Measurements from ENCODE around the gene JCHAIN.
"Not testable (repeated sequence)": the region's sequence is repeated elsewhere in the genome, so short reads cannot be mapped to it uniquely, and the experiment has no call there.

The JCHAIN gene

GRCh38 chr4:70688795-70689231 is 22.5 kb upstream of the JCHAIN start:
- in situ Hi-C loops (cut with MboI; ENCODE audit: low sequenced_read_pairs): no loop called here

DNA sequence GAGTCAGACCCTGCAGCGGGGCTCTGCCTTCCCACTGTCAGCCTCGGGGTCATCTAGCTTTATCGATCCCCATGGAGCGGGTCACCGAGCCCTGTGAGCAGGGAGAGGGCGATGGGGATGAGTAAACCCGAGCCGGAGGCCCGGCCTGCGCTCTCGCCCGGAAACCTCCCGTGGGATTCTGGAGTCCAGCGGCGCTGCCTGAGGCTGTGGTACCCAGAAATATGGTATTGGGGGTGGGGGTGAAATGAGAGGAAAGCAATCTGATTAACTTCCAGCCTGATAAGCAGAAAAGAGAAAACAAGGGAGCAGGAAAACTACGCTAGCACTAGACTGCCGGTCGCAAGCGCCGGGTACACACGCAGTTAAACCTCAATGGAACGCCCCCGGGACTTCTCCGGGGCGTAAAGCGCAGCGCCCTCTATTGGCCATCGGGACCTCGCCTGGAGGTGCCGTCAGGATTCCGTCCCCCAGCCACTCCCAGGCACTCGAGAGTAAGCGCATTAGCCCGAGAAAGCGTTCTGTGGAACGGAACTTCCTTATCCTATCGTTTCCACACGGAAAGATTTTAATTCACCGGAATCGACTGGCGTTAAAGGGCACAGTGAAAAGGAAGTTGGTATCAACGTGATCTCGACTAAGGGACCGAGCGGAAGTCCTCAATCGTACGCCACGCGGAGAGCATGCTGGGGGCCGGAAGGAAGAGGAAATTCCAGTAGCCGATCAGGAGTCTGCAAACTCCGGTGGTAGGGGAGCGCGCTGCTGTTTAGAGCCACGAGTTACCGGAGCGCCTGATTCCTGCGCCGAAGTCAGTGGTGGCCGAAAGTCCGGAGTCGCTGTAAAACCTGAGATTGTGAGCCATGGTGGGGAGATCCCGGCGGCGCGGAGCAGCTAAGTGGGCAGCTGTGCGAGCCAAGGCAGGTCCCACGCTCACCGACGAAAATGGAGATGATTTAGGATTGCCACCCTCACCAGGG is 21.8 kb upstream of the JCHAIN start, which contains the start of gene UTP3:
Gene UTP3, plus strand, starts transcription at position 712 of the 974 bp plus-strand sequence. Its CDS starts 146 bp downstream, at position 858.
- in situ Hi-C loops (cut with MboI; ENCODE audit: low sequenced_read_pairs): no loop called here

- in situ Hi-C loops (cut with MboI; ENCODE audit: low sequenced_read_pairs): no loop called here
Observed at GRCh38 chr4:70687392-70687791, 21.1 kb upstream of the JCHAIN start.

- in situ Hi-C loops (cut with MboI; ENCODE audit: low sequenced_read_pairs): not testable (repeated sequence)
Observed at GRCh38 chr4:70682142-70682541, 15.8 kb upstream of the JCHAIN start.

- in situ Hi-C loops (cut with MboI; ENCODE audit: low sequenced_read_pairs): no loop called here
Observed at GRCh38 chr4:70681704-70682103, 15.4 kb upstream of the JCHAIN start.

GRCh38 chr4:70680934-70681333 is 14.6 kb upstream of the JCHAIN start:
- in situ Hi-C loops (cut with MboI; ENCODE audit: low sequenced_read_pairs): no loop called here

- in situ Hi-C loops (cut with MboI; ENCODE audit: low sequenced_read_pairs): no loop called here
Observed at GRCh38 chr4:70678383-70678999, 12.2 kb upstream of the JCHAIN start.

- in situ Hi-C loops (cut with MboI; ENCODE audit: low sequenced_read_pairs): no loop called here
Observed at GRCh38 chr4:70676554-70677090, 10.3 kb upstream of the JCHAIN start.

DNA sequence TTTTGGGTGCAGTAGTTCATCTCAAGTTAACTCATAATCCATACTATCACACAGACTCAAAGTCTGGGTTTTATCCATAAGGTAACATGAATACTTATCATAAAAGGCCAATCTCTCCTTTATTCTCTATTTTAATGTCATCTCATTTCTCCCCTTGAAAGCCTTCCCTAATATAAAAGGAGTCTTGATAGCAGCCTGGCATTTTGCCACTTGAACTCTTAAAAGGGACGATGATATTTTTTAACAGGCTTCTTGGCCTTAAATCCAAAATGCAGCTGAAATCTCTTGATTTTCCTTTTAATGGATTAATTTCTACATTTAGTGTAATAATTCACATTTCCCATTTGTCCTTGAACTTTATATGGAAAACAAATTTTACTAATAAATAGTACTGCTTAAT is 8.4 kb upstream of the JCHAIN start:
- in situ Hi-C loops (cut with MboI; ENCODE audit: low sequenced_read_pairs): no loop called here

DNA sequence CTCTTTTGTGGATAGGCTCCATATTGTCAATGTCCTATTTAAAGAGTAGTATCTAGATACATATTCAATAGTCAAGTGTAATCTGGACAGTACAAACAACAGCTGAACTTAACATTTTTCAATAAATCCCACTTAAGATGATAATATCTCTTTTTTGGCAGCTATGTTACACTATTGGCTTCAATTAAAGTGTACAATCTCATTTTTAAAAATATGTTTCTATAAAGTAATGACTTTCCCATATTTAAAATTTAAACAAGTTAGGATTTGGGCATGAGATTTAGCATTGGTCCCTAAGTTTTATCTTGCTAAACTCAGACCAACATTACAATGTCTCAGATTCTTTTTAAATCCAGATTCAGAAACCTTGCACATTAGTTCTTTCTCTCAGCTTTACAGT is 7.9 kb upstream of the JCHAIN start:
- in situ Hi-C loops (cut with MboI; ENCODE audit: low sequenced_read_pairs): no loop called here

DNA sequence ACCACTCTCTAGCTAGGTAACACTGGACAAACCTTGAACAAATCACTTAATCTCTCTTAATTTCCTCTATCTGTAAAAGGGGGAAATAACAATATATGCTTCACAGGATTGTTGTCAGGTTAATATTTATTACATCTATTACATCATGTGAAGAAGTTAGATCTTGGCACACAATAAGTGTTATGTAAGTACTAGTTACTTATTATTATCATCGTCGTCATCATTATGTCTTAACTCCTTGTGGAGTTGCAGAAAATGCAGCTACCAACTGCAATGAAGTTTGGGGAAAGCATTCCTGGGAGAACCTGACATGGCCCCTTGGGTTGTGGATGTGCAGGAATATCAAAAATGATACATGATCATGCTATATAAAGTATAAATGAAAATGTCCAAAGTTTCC is 4.8 kb upstream of the JCHAIN start:
- in situ Hi-C loops (cut with MboI; ENCODE audit: low sequenced_read_pairs): no loop called here

GRCh38 chr4:70670332-70671014 is 4.2 kb upstream of the JCHAIN start:
- in situ Hi-C loops (cut with MboI; ENCODE audit: low sequenced_read_pairs): no loop called here

DNA sequence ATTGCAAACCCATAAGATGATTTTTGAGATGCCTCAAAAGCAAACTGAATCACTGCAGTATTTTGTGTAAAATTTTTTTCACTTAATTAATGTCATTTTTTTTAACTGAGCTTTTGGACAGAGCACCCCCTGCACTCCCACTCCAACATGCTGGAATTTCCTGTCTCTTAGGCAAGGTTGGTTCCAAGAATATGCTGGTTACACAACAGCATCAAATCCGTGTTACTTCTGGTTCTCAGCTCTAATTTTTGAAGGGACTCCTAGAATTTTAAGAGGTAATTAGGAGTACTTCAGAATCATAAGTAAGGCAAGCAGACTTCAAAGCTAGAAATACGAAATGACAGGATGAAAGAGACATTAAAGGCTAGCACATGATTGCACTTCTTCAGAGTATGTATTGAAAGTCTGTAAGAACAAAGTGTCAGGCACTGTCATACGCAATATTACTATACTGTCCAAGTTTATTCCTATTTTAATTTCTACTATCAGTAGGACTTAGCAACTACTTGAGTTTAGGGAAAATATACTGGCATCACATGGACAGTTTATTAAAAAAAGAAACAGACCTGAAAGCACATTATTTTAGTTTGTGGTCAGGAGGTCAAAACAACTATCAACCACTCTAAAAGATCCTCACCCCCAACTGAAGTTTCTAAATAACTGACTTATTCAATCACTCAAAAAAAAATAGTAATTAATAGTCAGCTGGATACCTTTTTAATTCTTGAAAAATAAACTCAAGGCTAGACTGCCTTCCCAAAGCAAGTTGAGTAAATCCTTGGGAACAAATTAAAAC is 1.6 kb upstream of the JCHAIN start:
- in situ Hi-C loops (cut with MboI; ENCODE audit: low sequenced_read_pairs): no loop called here

- in situ Hi-C loops (cut with MboI; ENCODE audit: low sequenced_read_pairs): not testable (repeated sequence)
Observed at GRCh38 chr4:70661309-70661922, 4.9 kb downstream of the JCHAIN start.

- in situ Hi-C loops (cut with MboI; ENCODE audit: low sequenced_read_pairs): no loop called here
Observed at GRCh38 chr4:70660106-70660505, 6.2 kb downstream of the JCHAIN start.

DNA sequence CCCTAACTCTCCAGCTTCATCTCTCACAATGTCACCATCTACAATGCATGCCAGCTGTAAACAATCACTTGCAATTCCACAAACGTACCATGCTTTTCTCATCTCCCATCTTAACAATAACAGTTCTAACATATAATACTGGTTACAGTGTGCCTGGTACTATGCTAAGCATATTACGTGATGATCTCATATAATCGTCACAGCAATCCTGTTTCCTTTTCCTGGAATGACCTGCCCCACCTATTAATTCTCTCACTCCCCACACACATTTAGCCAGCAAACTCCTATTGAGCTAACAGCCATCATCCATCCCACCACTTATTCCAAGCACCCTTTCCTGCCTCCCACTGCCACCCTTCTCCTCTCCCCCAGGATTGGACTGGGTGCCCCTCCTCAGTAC is 7.9 kb downstream of the JCHAIN start:
- in situ Hi-C loops (cut with MboI; ENCODE audit: low sequenced_read_pairs): no loop called here

DNA sequence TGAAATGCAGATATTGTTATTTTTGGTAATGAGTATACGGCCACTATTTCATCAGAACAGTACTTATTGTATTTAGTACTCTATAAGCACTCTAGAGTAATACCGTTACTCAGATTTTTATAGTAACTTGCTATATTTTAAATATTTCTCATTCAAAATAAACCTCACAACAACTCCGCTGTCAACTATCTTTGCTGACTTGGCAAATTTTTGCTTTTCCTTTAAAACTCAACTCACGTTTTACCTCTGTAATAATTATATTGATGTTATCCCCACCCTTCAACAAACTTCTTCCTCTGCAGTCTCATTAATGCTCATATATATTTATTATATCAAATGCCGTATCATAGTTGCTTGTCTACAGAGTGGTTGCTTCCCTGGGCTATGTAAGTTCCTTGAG is 9.0 kb downstream of the JCHAIN start:
- in situ Hi-C loops (cut with MboI; ENCODE audit: low sequenced_read_pairs): no loop called here

DNA sequence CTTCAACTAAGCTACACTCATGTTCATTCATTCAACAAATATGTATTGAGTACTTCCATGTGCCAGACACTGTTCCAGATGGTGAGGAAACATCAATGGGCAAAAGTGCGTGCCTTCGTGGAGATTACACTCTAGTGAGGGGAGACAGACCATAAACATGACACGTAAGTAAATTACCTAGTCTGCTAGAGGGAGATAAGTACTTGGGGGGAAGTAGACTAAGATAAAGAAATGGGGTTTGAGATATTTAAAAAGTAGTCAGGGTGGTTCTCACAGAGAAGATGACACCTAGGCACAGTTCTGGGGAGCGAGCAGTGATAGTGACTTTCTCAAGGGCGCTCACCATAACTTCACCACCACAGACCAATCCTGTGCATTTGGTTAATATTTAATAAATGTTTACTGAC is 11.7 kb downstream of the JCHAIN start:
- in situ Hi-C loops (cut with MboI; ENCODE audit: low sequenced_read_pairs): no loop called here

DNA sequence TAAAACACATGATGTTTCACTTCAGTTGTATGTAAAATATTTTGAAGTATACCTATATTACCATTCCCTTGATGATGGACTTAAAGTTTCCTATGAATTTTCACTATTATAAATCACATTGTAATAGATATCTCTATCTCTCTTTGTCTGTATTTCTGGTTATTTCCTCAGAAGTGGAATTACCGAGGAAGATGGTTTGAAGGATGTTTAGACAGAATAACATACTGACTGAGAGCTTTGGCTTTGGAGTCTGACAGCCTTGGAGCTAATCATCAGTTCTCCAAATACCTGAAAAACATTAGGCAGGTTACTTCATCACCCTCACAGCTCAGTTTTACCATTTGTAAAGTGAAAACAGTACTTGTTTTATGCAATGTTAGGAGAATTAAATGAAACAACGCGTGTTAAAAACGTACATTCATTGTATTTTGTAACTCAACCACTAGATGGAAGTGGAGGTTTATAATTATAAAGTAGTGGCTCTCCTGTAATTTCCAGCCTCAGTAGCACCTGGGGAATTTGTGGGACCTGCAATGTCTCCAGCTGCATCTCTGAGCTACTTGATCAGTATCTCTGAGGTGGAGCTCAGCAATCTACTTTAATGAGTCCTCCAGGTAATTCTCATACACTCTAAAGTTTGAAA is 14.3 kb downstream of the JCHAIN start:
- in situ Hi-C loops (cut with MboI; ENCODE audit: low sequenced_read_pairs): no loop called here
